SJCRH30 (cell line): Measurements from ENCODE around the gene TARM1. TPM values are rescaled to one million over a fixed set of nuclear protein-coding genes. Genes with fewer than 3 reads are reported as not detected.

Experiments
- DNase-seq, 2 experiments: peaks; one replicate each; pipeline ENCODE4 v3.0.0-alpha.2; 2015 to 2020
- H3K27ac ChIP-seq: fragments of 250-450 bp; sonication (Bioruptor Pico); 2 replicates; pipeline ENCODE4 v1.5.1; 2020; ENCODE audit warnings: mild to moderate bottlenecking, moderate library complexity
- H3K27me3 ChIP-seq: fragments of 250-450 bp; sonication (Bioruptor Pico); 2 replicates; pipeline ENCODE4 v1.5.1; 2020; ENCODE audit warnings: mild to moderate bottlenecking, moderate library complexity
- H3K36me3 ChIP-seq: fragments of 250-450 bp; sonication (Bioruptor Pico); 2 replicates; pipeline ENCODE4 v1.5.1; 2020; ENCODE audit warnings: mild to moderate bottlenecking, moderate library complexity
- H3K4me1 ChIP-seq: fragments of 250-450 bp; sonication (Bioruptor Pico); 2 replicates; pipeline ENCODE4 v1.5.1; 2020; ENCODE audit warnings: mild to moderate bottlenecking, moderate library complexity
- H3K4me3 ChIP-seq: fragments of 250-450 bp; sonication (Bioruptor Pico); 2 replicates; pipeline ENCODE4 v1.5.1; 2020; ENCODE audit warnings: mild to moderate bottlenecking, moderate library complexity
- H3K9me3 ChIP-seq: fragments of 250-450 bp; sonication (Bioruptor Pico); replicated peaks from 2 replicates; pipeline ENCODE4 v1.5.1; 2020; ENCODE audit warnings: mild to moderate bottlenecking, moderate library complexity
- total RNA-seq: library from RNA; depleted of rRNA; stranded (reverse); fragments of >200 nt; shearing (Covaris generic); gene quantifications from 2 replicates; pipeline ENCODE4 v1.2.3, GENCODE V29; 2014; rRNA removed

TARM1 gene
- total RNA-seq = not detected in 2 replicates

DNA sequence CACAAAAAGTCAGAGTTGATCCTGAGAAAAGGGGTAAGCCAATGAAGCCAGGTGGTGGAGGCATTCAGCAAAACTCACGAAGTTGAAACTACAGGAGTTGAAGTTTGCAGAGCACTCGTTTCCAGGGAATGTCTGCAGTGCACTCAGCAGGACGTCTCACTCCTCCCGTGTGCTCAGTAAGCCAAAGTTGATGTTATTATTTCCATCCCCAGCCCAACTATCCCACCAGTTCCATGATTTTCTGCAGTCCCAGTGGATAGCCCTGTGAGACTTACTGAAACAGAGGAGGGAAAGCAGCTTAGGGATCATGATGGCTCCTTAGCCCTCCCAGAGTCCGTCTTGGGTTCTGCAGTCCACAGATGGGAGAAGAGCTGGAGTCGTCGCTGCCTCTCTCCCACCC, at the start of gene TARM1:
Gene TARM1 (minus strand): TSS at position 334 of the 400 bp plus-strand sequence. CDS start 25 bp downstream, at position 309.
- H3K27me3 ChIP-seq = no peaks in the 10 kb centered on the region
- no peak for DNase-seq
- no peaks in the 10 kb centered on the region for H3K9me3 ChIP-seq
- no peak within 1 kb of the TSS for H3K4me3 ChIP-seq
- H3K36me3 ChIP-seq = no peaks in the 10 kb centered on the region
- H3K4me1 ChIP-seq = no peaks in the 10 kb centered on the region
- H3K27ac ChIP-seq = no peak within 1 kb of the TSS

DNA sequence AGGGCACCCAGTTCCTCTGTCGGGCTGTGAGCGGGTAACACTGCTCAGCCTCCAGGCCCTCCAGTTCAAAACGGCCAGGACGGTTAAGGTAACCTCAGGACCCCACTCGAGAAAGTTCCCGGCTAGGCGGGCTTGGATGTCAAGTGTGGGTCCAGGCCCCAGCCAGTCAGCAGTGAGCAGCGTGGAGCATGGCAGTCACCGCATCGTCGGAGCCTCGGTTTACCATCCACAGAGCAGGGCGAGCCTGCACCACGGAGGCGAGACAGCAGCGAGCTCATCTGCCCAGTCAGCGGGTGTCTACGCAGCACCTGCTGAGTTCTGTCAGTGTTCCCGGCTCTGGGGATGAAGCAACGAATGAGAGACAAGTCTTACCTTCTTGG, 48.4 kb upstream of the TARM1 start:
- Histone ChIP-seq H3K4me3 (no peak overlapping the region), H3K27ac (no peak overlapping the region), H3K4me1 (no peaks in the 10 kb centered on the region), H3K36me3 (peaks cover 16% of the 10 kb centered on the region), H3K27me3 (no peaks in the 10 kb centered on the region), H3K9me3 (no peaks in the 10 kb centered on the region)
- DNase-seq = no peak

DNA sequence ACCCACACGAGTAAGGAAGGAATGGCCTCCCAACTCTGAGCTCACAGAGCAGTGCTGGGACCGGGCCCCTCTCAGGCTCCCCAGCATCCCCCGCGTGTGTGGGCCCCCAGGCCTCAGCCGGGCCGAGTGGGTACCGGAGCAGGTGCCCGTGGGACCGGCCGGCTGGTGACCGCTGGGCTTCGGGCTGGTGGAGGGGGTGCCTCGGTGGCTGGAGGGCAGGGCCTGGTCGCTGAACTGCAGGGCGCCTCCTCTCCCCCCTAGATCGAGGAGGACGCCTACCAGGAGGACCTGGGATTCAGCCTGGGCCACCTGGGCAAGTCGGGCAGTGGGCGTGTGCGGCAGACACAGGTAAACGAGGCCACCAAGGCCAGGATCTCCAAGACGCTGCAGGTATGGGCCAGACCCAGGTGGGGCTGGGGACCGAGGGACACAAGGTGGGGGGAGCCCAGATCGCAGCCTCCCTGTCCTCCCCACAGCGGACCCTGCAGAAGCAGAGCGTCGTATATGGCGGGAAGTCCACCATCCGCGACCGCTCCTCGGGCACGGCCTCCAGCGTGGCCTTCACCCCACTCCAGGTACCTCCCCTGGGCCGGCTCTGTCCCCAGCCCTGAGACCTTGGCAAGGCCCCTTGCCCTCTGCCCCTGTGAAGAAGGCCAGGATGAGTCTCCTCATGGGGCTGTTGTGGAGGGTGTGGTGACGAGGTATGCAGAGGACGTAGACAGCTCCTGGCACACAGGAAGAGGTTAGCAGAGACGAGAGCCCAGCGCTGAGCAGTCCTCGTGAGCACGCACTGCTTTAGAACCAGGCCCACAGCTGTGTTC, 47.8 kb upstream of the TARM1 start:
- Histone ChIP-seq H3K36me3 (peaks cover 17% of the 10 kb centered on the region), H3K27me3 (no peaks in the 10 kb centered on the region), H3K4me3 (no peak overlapping the region), H3K9me3 (no peaks in the 10 kb centered on the region), H3K27ac (no peak overlapping the region), H3K4me1 (no peaks in the 10 kb centered on the region)
- DNase-seq = no peak

DNA sequence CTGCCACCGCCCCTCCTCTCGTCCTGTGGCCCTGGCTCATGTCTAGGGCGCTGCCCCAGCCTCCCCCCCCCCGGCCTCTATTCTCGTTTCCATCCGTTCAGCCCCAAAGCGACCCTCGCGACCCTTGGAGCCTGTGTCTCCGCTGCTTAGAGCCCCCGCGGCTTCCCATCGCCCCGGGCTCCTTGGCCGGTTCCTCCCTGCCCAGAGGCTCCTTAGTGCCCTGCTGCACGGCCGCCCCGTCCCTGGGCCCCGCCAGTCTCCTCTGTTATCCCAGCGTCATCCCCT, 47.2 kb upstream of the TARM1 start:
- no peak for DNase-seq
- no peak overlapping the region for H3K4me3 ChIP-seq
- no peaks in the 10 kb centered on the region for H3K4me1 ChIP-seq
- no peak overlapping the region for H3K27ac ChIP-seq
- H3K9me3 ChIP-seq = no peaks in the 10 kb centered on the region
- H3K27me3 ChIP-seq = no peaks in the 10 kb centered on the region
- H3K36me3 ChIP-seq = peaks cover 17% of the 10 kb centered on the region

DNA sequence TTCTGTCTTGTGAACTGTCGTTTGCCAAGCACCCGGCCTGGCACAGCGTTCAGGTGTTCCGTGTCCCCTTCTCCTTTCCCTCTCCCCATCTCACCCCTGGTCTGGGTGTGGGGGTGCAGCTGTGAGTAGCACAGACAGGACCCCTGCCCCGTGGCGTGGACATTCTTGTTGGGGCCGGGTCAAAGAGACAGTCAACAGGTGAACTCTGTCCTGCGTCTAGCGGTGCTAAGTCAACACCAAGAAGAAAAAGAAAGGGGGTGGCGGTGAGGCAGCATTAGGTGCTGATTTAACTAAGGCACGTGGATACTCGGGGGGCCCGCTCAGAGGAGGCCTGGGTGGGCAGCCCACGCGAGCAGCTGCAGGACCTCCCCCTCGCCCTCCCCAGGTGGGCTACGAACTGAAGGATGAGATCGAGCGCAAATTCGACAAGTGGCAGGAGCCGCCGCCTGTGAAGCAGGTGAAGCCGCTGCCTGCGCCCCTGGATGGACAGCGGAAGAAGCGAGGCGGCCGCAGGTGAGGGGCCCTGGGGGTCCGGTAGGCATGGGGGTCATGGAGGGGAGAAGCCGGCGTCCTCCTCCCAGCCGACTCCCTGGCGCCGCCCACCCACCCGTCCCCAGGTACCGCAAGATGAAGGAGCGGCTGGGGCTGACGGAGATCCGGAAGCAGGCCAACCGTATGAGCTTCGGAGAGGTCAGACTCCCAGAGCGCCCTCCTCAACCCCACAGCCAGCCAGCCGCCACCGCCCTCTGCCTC, 46.7 kb upstream of the TARM1 start:
- Histone ChIP-seq H3K4me3 (no peak overlapping the region), H3K27ac (no peak overlapping the region), H3K27me3 (no peaks in the 10 kb centered on the region), H3K9me3 (no peaks in the 10 kb centered on the region), H3K36me3 (peaks cover 17% of the 10 kb centered on the region), H3K4me1 (no peaks in the 10 kb centered on the region)
- no peak for DNase-seq

DNA sequence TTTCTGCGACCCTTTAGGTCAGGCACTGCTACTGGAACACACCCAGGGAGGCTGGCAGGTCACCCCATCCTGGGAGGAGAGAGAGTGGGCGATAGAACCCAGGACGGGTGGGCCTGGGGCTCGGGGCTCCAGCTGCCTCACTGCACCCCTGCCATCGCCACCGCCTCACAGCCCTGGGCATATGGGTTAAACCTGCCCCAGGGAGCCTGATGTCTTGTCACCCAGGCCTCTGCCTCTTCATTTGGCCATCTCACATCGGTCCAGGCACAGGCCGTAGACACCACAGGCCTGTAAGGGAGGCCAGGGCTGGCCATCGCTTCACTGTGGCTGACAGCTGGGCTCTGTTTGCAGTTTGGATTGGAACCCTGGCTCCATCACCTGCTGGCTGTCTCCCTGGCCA, 44.5 kb upstream of the TARM1 start:
- Histone ChIP-seq H3K27me3 (no peaks in the 10 kb centered on the region), H3K36me3 (peaks cover 19% of the 10 kb centered on the region), H3K4me1 (no peaks in the 10 kb centered on the region), H3K4me3 (no peak overlapping the region), H3K9me3 (no peaks in the 10 kb centered on the region), H3K27ac (no peak overlapping the region)
- DNase-seq = no peak

DNA sequence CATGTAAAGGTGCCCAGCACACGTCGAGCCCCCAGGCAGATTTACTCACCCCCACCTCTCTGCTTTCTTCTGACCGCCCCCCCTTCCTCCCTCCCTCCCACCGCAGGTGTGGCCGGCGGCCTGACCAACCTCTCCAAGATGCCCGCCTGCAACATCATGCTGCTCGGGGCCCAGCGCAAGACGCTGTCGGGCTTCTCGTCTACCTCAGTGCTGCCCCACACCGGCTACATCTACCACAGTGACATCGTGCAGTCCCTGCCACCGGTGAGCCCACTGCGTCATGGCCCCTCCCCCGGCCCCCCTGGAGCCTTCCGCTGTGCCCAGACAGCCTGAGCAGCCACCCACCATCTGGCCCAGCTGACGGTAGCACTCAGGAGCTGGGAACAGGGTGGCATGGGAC, 43.2 kb upstream of the TARM1 start:
- no peaks in the 10 kb centered on the region for H3K27me3 ChIP-seq
- H3K4me1 ChIP-seq = no peaks in the 10 kb centered on the region
- no peak overlapping the region for H3K27ac ChIP-seq
- DNase-seq = no peak
- H3K36me3 ChIP-seq = peaks cover 23% of the 10 kb centered on the region
- H3K9me3 ChIP-seq = no peaks in the 10 kb centered on the region
- H3K4me3 ChIP-seq = no peak overlapping the region

DNA sequence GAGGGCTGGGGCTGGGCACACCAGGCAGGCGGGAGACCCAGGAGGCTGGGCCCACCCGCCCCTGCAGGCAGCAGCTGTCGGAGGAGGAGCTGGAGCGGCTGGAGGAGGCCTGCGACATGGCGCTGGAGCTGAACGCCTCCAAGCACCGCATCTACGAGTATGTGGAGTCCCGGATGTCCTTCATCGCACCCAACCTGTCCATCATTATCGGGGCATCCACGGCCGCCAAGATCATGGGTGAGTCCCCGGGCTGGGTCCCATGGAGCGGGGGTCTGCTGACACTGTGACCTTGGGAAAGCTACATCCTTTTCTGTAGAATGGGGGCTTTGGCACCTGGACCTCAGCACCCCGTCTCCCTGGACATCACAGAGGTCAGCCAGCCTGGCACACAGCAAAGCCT, 42.5 kb upstream of the TARM1 start:
- H3K9me3 ChIP-seq = no peaks in the 10 kb centered on the region
- H3K4me1 ChIP-seq = no peaks in the 10 kb centered on the region
- no peaks in the 10 kb centered on the region for H3K27me3 ChIP-seq
- H3K27ac ChIP-seq = no peak overlapping the region
- peaks cover 23% of the 10 kb centered on the region for H3K36me3 ChIP-seq
- no peak overlapping the region for H3K4me3 ChIP-seq
- no peak for DNase-seq

DNA sequence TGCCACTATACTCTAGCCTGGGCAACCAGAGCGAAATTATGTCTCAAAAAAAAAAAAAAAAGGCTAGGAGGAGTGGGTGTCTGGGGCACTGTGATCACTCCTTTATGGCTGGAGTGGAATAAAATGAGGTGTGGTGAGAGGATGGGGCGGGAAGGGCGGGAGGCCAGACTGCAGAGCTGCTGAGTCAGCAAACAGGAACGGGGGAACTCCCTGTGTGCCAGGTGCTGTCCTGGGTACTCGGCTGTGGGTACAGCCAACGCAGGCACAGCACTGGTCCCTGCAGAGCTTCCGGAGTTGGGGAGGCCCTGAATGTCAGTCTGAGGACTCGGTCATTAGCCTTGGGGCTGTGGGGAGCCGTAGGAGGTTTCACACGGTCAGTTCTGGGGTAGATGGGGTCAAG, 40.1 kb upstream of the TARM1 start:
- no peaks in the 10 kb centered on the region for H3K9me3 ChIP-seq
- no peak for DNase-seq
- H3K27me3 ChIP-seq = no peaks in the 10 kb centered on the region
- no peak overlapping the region for H3K27ac ChIP-seq
- peaks cover 3% of the 10 kb centered on the region; the same call in 1 of the 2 replicates for H3K4me1 ChIP-seq
- H3K4me3 ChIP-seq = no peak overlapping the region
- H3K36me3 ChIP-seq = peaks cover 20% of the 10 kb centered on the region

DNA sequence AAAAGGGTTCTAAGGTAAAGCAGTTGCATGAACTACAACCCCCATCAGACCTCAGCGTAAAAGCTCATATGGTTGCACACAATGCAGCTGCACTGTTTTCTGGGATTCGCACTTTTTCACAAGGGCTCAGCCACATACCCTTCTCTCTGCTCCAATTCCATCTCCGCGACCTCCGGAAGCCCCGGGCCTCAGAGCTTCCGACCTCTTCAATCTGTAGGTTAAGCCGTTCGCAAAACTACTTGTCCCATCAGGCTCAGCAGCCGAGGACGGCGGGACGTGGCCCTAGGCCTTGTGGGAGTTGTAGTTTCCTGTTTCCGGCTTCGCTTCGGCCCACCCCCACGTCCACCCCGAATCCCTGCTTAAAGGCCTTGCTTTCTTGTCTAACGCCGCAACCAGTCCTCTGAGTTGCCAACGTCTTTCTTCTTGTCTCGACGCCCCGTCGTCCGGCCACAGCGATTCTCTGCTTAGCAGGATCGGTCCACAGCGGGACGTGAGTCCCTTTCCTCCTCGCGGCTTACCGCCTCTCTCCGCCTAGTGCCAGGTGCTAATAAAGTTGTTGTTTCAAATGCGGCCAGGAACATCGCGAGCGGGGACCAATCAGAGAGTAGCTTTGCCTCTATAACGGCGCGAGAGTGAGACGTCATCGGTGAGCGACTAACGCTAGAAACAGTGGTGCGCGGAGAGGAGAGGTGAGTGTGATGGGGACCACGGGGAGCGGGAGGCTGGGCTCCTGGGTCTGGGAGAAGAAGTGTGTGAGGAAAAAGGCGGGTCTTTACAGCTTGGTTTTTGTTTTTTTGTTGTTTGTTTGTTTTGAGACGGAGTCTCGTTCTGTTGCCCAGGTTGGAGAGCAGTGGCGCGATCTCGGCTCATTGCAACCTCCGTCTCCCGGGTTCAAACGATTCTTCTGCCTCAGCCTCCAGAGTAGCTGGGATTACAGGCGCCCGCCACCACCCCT, 34.2 kb upstream of the TARM1 start, which contains the start of the genes PRPF31 and TFPT:
Gene PRPF31 (plus strand): TSS at position 646 of the 955 bp plus-strand sequence. CDS start 2,525 bp downstream, outside the sequence.
Gene TFPT (minus strand): TSS at position 549 of the 955 bp plus-strand sequence. CDS start 388 bp downstream, at position 161.
- H3K27ac ChIP-seq = peak within 1 kb of the TSS; percentile 72
- no peaks in the 10 kb centered on the region for H3K27me3 ChIP-seq
- no peaks in the 10 kb centered on the region for H3K9me3 ChIP-seq
- peaks cover 3% of the 10 kb centered on the region; the same call in 1 of the 2 replicates for H3K4me1 ChIP-seq
- peak; percentile 96 to 99 for DNase-seq
- peaks cover 12% of the 10 kb centered on the region; the same call in 1 of the 2 replicates for H3K36me3 ChIP-seq
- H3K4me3 ChIP-seq = peak within 1 kb of the TSS; percentile 69

DNA sequence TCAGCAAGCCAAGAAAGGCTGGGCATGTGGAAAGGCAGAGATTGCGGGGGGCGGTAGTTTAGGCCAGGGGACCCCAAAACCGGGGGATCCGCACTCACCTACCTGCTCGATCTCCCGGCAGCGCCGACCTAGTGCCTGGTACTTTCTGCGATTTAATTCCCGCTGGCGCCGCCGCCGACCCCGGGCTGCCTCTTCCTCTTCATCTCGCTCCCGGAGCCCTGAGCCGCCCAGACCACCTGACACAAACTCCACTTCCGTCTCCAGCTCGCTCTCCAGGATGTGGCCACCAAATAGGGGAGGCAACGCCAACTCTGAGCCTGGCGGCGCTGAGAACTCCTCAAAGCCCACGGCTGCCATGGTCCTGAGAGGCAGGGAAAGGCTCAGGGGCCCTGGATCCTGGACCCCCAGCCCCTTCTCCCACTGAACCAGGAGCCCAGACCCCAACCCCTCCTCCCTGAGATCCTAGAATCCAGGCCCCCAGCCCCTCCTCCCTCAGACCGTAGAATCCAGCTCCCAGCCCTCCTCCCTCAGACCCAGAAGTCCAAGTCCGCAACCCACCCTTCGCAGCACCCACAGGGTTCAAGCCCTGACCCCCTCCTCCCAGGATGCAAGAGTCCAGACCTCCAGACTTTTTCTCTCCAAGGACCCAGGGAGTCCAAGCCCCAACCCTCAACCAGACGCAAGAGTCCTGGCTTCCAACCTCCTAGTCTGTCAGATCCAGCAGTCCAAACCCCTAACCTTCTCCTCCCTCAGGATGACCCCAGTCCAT, 33.4 kb upstream of the TARM1 start:
- H3K9me3 ChIP-seq = no peaks in the 10 kb centered on the region
- H3K27me3 ChIP-seq = no peaks in the 10 kb centered on the region
- peaks cover 8% of the 10 kb centered on the region; the same call in 1 of the 2 replicates for H3K36me3 ChIP-seq
- peaks cover 3% of the 10 kb centered on the region; the same call in 1 of the 2 replicates for H3K4me1 ChIP-seq
- DNase-seq = no peak
- H3K4me3 ChIP-seq = peak overlapping the region; percentile 69
- no peak overlapping the region; the same call in 1 of the 2 replicates for H3K27ac ChIP-seq

DNA sequence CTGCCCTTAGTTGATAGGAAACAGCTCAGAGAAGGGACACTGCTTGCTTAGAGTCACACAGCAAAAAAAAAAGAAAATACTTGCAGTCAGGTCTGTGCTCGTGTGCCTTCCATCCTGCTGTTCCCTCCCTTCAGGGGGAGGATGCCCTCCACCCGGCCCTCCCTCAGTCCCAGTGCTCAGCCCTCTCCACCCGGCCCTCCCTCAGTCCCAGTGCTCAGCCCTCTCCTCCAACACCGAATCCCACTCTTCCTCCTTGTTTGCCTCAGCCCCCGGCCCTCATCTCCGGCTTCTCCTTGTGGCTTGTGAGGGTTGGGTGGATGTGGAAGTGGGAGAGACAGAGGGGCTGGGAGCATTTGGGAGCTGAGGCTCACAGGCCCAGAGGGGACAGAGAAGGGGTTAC, 28.5 kb upstream of the TARM1 start:
- H3K4me3 ChIP-seq = no peak overlapping the region
- H3K27ac ChIP-seq = no peak overlapping the region
- H3K36me3 ChIP-seq = peaks cover 18% of the 10 kb centered on the region; the same call in 1 of the 2 replicates
- H3K9me3 ChIP-seq = no peaks in the 10 kb centered on the region
- DNase-seq = no peak
- H3K27me3 ChIP-seq = no peaks in the 10 kb centered on the region
- H3K4me1 ChIP-seq = no peaks in the 10 kb centered on the region

DNA sequence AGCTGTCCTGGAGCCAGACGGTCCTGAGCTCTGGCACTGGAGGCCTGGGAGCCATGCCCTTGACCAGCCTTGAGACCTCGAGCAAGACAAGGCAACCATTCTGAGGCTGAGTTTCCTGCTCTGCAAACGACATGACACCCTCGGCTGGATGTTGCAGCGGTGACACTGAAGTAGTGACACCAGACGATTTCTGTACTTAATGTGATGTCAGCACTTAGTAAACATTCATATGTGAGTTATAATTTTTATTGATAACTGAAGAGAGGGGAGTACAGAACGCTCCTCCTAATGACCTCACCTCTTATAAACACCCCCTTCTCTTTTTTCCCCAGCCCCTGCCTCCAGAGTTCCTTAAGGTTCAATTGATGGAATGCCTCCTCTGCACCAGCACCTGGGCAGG, 27.3 kb upstream of the TARM1 start:
- H3K27ac ChIP-seq = no peak overlapping the region
- no peaks in the 10 kb centered on the region for H3K9me3 ChIP-seq
- no peak for DNase-seq
- H3K36me3 ChIP-seq = peaks cover 15% of the 10 kb centered on the region; the same call in 1 of the 2 replicates
- no peaks in the 10 kb centered on the region for H3K4me1 ChIP-seq
- H3K4me3 ChIP-seq = no peak overlapping the region
- no peaks in the 10 kb centered on the region for H3K27me3 ChIP-seq
